Heart right ventricle (tissue), 16 donors: ENCODE results near the gene ATG5. TPM values are rescaled to one million over a fixed set of nuclear protein-coding genes. Genes with fewer than 3 reads are reported as not detected.

ENCODE experiments used
- ATAC-seq, 8 donors: fragments of 200-7000 bp; cut with Tn5 transposase; one replicate each; pipeline ENCODE4 v1.9.1; 2020; ENCODE audit warnings: mild to moderate bottlenecking in 8 of 8, moderate library complexity in 8 of 8, moderate number of reproducible peaks in 1 of 8
- DNase-seq, 2 donors: peaks; one replicate each; pipeline ENCODE4 v3.0.0-alpha.2; 2020
- H3K27ac ChIP-seq, 10 donors: fragments of 200-600 bp; sonication (generic) in 2 of 10; one replicate each; pipeline versions ENCODE4 v1.5.0 to v1.8.0; 2020 to 2022; ENCODE audit warnings: mild to moderate bottlenecking in 3 of 10
- H3K27me3 ChIP-seq, 7 donors: fragments of 200-600 bp; one replicate each; pipeline ENCODE4 v1.8.0; 2021 to 2022; ENCODE audit warnings: mild to moderate bottlenecking in 2 of 7
- H3K36me3 ChIP-seq, 9 donors: fragments of 200-600 bp; sonication (generic) in 1 of 9; one replicate each; pipeline versions ENCODE4 v1.5.0 to v1.8.0; 2020 to 2022; ENCODE audit warnings: mild to moderate bottlenecking in 2 of 9
- H3K4me1 ChIP-seq, 9 donors: fragments of 200-600 bp; sonication (generic) in 1 of 9; one replicate each; pipeline versions ENCODE4 v1.5.0 to v1.8.0; 2020 to 2022; ENCODE audit warnings: mild to moderate bottlenecking in 4 of 9
- H3K4me3 ChIP-seq, 10 donors: fragments of 200-600 bp; sonication (generic) in 2 of 10; one replicate each; pipeline versions ENCODE4 v1.5.0 to v1.8.0; 2020 to 2022; ENCODE audit warnings: mild to moderate bottlenecking in 7 of 10, moderate library complexity in 2 of 10
- H3K9me3 ChIP-seq, 11 donors: fragments of 200-600 bp in 10 of 11; sonication (generic) in 2 of 11; one replicate each; pipeline versions ENCODE4 v1.5.0 to v1.8.0; 2013 to 2022; ENCODE audit warnings: mild to moderate bottlenecking in 2 of 11, control low read depth in 1 of 11, moderate library complexity in 1 of 11
- WGBS, 2 donors: extraction: QIAGEN DNeasy Blood & Tissue Kit; methylation state at CpG; one replicate each; pipeline ENCODE4 v1.1.7; 2013; ENCODE audit warnings: inconsistent platforms in 1 of 2; 5-methylcytosine and 5-hydroxymethylcytosine counted together
- intact Hi-C, 10 donors: fragments of 100-400 bp; cut with DNase I; formaldehyde crosslinking; loops; one replicate each; pipeline versions ENCODE4 v1.11.1 to v1.14.2; 2022
- polyA plus RNA-seq, 2 donors: library from polyadenylated mRNA; stranded (reverse); fragments of 200-250 nt; gene quantifications; one replicate each; pipeline ENCODE4 v1.2.3, GENCODE V29; 2013
- total RNA-seq, 10 donors: library from RNA; stranded (reverse); fragmentation: NEBNext Ultra II Directional in 3 of 10; extraction: Animal tissue kit (Norgen Biotek cat#: 25700) in 3 of 10; gene quantifications; one replicate each; pipeline versions ENCODE4 v1.2.1 to v1.2.4, GENCODE V29; 2021 to 2023
- TF ChIP-seq, protein P1 (sequence below), 9 donors: fragments of 200-600 bp; sonication (generic) in 2 of 9; IDR thresholded peaks; one replicate each; pipeline versions ENCODE4 v1.5.0 to v1.8.0; 2021 to 2022; ENCODE audit warnings: antibody characterized with exemption in 9 of 9, mild to moderate bottlenecking in 5 of 9, moderate library complexity in 1 of 9
- donor health status: Arrhythmogenic right ventricular cardiomyopathy.
- donor health status: ischemic (EF 13 %, LVEDD 7.1; RV severe dilation, severe dysfunction).
- donor health status: healthy with polysubstance abuse.
- donor health status: DM: no; HTN: yes; CAD: no.
- donor health status: DM: no; HTN: no; CAD: no.
- donor health status: ischemic (EF 25% LVEDD 6.9; RV normal size, moderate dysfunction).
- donor health status: ischemic (EF 25% LVEDD 5.7; RV mildly dilated, moderate dysfunction).
- donor health status: healthy.
- donor health status: DM: yes; HTN: yes; CAD: no.
- donor health status: Ischemic cardiomyopathy.
- donor health status: ischemic (EF 35%, LVEDD 5.7; RV mildly dilated, moderate dysfunction).
- donor health status: nonischemic (EF 11% LVEDD 7.7; RV severe dilation, severe dysfunction).
- donor health status: DM: yes; HTN: yes; CAD: no.
- donor health status: PGD.
- donor health status: ischemic (EF 29% LVEDD 5.4; RV normal size, mild dysfunction).
- donor health status: nonischemic (EF 23%, LVEDD 6.1; RV moderate dilation, normal function).

Gene ATG5
- total and polyA plus RNA-seq, 12 donors = 12.6 to 18.0 (median 15.0) TPM

DNA sequence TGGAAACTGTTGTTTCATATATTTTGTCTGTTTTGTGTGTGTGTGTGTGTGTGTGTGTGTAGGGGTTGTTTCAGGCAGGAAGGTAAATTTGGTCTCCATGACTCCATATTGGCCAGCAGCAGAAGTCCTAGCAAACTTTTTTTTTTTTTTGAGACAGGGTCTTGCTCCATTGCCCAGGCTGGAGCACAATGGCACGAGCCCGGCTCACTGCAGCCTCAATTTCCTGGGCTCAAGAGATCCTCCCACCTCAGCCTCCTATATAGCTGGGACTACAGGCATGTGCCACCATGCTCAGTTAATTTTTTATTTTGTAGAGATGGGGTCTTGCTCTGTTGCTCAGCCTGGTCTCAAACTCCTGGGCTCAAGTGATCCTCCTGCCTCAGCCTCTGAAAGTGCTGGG is 163.7 kb downstream of the ATG5 start:
- Histone ChIP-seq H3K27ac (peak overlapping the region in 1 of 10 donors; percentile 93), H3K9me3 (no peaks in the 10 kb centered on the region), H3K4me3 (no peak overlapping the region), H3K27me3 (peaks cover 0 to 12% (median 0%) of the 10 kb centered on the region in 7 donors), H3K36me3 (no peaks in the 10 kb centered on the region), H3K4me1 (peaks cover 0 to 29% (median 0%) of the 10 kb centered on the region in 9 donors)
- TF ChIP-seq, protein P1, sequence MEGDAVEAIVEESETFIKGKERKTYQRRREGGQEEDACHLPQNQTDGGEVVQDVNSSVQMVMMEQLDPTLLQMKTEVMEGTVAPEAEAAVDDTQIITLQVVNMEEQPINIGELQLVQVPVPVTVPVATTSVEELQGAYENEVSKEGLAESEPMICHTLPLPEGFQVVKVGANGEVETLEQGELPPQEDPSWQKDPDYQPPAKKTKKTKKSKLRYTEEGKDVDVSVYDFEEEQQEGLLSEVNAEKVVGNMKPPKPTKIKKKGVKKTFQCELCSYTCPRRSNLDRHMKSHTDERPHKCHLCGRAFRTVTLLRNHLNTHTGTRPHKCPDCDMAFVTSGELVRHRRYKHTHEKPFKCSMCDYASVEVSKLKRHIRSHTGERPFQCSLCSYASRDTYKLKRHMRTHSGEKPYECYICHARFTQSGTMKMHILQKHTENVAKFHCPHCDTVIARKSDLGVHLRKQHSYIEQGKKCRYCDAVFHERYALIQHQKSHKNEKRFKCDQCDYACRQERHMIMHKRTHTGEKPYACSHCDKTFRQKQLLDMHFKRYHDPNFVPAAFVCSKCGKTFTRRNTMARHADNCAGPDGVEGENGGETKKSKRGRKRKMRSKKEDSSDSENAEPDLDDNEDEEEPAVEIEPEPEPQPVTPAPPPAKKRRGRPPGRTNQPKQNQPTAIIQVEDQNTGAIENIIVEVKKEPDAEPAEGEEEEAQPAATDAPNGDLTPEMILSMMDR (IDR thresholded peaks at IDR 0.05) = no peak
- intact Hi-C loops = no loop called here
- DNase-seq (no peak), ATAC-seq (no peak)
- WGBS, 2 donors = 92 to 98% methylated on average over 2 of the region's 2 CpGs

DNA sequence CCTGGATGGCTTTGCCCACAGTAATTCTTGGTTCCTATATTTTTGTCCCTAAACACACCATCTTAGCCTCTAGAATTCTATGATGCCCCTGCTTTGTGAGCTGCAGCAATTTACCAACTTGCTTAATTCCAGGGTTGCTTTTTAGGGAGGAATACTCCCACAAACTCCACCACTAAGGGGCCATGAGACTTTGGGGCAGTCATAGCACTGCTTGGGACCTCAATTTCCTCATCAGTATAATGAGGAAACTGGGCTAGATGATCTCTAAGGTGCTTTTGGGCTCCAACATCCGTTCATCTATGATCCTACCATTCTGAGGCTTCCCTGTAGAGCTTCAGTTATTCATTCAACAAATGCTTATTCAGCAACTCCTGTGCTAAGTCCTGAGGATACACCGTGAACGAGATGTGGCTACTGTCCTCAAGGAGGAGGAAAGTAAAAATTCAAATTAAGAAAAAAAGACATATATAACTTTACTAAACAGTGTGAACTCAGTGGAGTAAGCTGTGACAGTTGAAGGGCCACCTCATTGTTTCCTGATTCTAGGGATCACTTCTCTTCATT is 164.2 kb downstream of the ATG5 start:
- TF ChIP-seq, protein P1 (IDR thresholded peaks at IDR 0.05) = no peak
- Histone ChIP-seq H3K27ac (no peak overlapping the region), H3K27me3 (peaks cover 0 to 12% (median 0%) of the 10 kb centered on the region in 7 donors), H3K9me3 (no peaks in the 10 kb centered on the region), H3K36me3 (no peaks in the 10 kb centered on the region), H3K4me3 (no peak overlapping the region), H3K4me1 (peaks cover 0 to 32% (median 0%) of the 10 kb centered on the region in 9 donors)
- 92 to 94% methylated on average over 3 of the region's 3 CpGs for WGBS, 2 donors
- no peak for DNase-seq
- no peak for ATAC-seq
- intact Hi-C loops = no loop called here

DNA sequence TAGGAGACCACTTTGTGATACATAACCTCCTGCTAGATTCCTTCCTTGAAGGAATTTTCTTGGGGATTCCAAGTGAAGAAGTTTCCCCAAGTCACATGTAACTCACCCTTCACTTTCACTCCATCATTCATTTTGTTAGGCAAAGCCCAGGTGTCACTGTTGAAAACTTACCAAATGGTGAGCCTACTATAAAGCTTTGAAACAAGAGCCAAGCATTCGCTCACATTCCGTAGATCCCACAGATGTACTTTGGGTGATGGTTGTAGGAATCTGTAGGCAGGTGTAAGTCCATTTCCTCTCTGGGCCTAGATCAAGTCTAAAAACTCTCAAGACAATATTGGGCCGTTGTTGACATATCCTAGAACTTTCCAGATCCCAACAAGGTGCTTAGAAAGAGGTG is 165.4 kb downstream of the ATG5 start:
- TF ChIP-seq, protein P1 (IDR thresholded peaks at IDR 0.05) = no peak
- Histone ChIP-seq H3K36me3 (no peaks in the 10 kb centered on the region), H3K27ac (no peak overlapping the region), H3K4me1 (peaks cover 0 to 34% (median 0%) of the 10 kb centered on the region in 9 donors), H3K4me3 (no peak overlapping the region), H3K27me3 (peaks cover 0 to 12% (median 0%) of the 10 kb centered on the region in 7 donors), H3K9me3 (no peaks in the 10 kb centered on the region)
- DNase-seq (no peak), ATAC-seq (no peak)
- 91 to 95% methylated on average over 3 of the region's 3 CpGs for WGBS, 2 donors
- intact Hi-C loops = no loop called here

DNA sequence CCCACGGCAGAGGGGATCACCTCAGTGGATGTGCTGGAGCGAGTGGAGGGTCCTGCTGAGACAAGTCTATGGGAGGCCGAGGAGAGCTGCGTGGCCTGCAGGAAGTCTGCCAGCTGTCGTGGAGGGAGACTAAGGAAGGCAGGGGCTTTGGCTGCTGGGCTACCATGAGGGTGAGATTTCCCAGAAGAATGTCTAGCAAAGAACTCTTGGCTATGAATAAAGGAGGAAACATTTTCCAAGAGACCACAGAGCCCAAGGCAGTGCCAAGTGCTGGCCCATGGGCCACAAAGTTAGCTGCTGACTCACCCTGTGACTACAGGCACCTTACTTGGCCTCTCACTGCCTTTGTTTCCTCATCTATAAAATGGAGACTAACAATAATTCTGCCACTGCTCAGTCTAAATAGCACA is 166.0 kb downstream of the ATG5 start:
- H3K27me3 ChIP-seq = peaks cover 0 to 12% (median 0%) of the 10 kb centered on the region in 7 donors
- H3K36me3 ChIP-seq = no peaks in the 10 kb centered on the region
- ATAC-seq = no peak
- peaks cover 0 to 31% (median 0%) of the 10 kb centered on the region in 9 donors for H3K4me1 ChIP-seq
- no peaks in the 10 kb centered on the region for H3K9me3 ChIP-seq
- H3K4me3 ChIP-seq = no peak overlapping the region
- no peak for DNase-seq
- TF ChIP-seq, protein P1 (IDR thresholded peaks at IDR 0.05) = no peak
- 79 to 86% methylated on average over 5 of the region's 5 CpGs for WGBS, 2 donors
- no peak overlapping the region for H3K27ac ChIP-seq
- intact Hi-C loops = no loop called here
